Stimulated activated CD8-positive, alpha-beta memory T cell treated with anti-CD3 and anti-CD28 coated beads, Interleukin-2, amount 100 ng/mL, for 1 hour (primary cell): ENCODE results near the gene PLA2G4F.

Experiments used
- DNase-seq, 2 donors: peaks; one replicate each; pipeline ENCODE4 v3.0.0-alpha.2; 2020; ENCODE audit warnings: low read depth in 2 of 2

Gene PLA2G4F

DNA sequence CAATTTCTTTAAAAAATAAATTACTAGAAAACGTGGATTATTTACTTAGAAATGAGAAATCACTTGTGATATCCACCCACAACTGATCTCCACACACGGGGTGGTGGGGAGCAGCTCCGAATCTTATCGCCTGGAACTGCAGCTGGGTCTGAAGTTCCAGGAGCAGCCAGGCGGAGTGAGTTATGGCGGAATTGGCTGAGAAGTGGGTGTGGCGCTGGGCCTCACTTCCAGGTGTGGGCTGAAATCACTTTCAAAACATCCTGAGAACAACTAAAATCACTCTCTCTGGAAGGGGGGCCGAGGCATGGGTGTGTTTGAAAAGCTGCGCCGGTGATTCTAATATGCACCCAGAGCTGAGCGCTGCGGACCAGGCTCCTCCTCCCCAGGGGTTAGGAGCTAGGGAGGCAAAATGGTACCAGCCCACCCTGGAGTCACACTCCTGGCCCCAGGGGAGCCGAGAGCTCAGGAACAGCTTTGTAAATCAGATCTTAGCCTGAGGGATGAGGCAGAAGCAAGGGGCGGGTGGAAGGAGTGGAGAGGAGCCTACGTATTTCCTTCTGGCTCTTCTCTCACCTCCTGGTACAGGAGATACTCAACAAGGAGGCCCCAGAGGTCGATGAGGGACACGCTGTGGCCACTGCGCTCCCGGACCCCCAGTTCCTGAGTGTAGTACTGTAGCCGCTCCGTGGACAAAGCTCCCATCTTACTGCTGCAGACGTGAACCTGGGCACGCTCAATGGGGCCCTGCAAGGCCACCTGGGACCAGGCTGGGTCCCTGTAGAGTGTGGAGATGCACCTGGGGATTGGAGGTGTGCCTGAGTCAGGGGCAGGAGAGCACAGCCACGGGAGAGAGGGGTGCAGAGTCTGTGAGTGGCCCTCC, 9.6 kb downstream of the PLA2G4F start:
- no peak for DNase-seq

DNA sequence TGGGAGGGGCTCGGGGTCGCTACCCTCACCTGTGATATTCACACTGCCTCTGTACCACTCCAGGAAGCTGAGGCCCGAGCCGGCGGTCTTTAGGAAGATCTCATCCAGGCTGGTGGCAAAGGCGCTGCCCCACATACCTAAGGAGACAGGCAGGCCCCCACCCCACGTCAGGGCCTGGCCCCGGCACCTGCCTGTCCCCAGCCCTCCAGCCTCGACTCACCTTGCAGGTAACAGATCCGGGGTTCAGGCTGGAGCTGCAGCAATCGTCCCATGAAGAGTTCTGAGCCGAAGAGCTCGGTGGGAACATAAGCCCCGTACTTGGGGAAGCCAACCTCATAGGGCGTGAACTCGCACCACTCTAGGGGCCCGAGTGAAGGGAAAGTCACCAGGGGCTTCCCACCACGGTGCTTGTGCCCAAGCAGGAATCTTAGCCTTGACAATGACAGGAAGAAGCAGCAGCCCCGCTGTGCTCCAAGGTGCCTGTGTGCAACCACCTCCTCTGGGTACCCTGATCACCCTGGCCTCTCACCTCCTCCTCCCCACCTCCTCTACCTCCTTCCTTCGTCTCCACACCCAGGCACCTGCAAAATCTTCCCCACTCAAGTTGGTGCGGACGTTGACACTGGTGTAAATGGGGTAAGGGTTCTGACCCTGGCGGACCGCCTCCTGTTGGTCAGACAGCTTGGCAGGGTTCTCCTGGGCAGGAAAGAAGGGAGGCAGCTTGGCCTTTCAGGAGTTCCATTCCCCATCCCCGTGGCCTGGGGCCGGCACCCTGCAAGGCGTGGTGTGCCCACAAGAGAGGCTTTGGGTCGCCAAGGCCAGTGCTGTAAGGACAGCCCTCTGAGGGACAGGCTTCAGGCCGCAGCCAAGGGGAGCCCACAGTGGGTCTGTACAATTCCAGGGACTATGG, 10.6 kb downstream of the PLA2G4F start:
- no peak for DNase-seq

DNA sequence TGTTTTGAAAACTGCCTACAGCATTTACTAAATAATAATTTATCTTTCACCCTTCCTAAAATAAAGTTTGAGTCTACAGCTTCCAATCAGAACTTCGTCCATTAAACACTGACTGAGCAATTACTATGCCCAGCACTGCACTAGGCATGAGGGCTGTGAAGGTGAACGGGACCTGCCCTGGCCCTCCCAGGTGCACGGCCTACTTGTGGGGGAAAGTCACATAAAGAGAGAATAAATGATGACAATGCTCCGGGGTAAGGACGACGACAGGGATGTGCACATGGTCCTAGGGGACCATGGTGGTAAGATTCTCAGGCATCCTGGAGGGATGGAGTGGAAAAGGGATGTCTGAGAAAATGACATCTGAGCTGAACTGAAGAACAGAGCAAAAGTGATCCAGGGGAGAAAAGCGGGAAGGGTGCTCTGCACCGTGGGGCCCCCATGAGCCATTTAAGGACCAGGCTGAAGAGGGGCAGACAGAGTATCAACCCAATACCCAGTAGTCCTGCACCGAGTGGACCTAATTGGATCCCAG, 11.5 kb downstream of the PLA2G4F start:
- DNase-seq, result no peak

DNA sequence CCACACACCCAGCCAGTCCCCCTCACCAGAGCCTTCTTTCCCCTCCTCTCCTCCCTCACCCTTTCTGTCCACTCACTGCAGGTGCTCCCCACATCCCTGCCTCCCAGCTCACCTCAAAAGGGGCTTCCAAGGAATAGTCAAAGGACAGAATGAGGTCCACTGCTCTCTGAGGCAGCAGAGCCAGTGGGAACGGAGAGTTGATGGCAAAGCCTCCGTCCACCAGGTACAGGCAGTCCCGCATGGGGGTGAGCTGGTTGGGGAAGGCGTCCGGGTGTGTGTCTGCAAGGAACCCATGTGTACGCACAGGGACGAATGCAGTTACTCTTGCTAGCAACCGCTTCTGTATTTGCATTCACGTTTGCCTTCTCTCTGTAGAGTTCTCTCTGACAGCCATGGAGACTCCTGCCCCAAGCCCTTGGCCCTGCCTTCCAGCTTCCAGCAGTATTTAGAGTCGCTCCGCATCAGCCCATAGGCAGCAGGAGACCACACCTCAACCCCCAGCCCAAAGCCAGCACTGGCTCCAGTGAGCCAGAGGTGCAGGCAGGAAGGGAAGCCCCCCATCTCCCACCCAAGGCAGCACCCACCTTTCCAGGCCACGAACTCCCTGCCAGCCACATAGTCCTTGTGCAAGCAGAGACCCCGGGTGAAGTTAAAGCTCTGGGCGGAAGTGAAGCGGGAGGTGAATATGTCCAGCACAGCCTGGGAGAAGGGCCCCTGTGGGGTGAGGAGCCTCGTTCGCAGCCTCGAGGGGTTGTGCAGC, 12.4 kb downstream of the PLA2G4F start:
- DNase-seq, result no peak

DNA sequence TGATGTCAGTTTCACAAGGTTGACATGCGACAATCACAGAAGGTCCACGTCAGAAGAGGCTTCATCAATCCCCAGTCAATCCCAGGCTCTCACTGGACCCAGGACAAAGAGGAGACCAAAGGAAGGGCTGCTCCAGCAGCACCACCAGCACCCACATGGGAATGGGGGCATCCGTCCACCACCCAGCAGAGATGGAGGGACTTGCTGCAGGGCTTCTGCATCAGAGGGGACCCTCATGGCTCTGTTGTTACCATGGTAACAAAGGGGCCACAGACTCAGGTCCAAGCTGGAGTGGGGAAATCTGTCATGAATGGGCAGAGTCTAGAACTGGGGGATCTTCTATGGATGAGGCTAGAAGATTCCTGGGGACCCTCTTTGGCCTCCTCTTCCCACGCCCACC, 13.1 kb downstream of the PLA2G4F start:
- no peak for DNase-seq

DNA sequence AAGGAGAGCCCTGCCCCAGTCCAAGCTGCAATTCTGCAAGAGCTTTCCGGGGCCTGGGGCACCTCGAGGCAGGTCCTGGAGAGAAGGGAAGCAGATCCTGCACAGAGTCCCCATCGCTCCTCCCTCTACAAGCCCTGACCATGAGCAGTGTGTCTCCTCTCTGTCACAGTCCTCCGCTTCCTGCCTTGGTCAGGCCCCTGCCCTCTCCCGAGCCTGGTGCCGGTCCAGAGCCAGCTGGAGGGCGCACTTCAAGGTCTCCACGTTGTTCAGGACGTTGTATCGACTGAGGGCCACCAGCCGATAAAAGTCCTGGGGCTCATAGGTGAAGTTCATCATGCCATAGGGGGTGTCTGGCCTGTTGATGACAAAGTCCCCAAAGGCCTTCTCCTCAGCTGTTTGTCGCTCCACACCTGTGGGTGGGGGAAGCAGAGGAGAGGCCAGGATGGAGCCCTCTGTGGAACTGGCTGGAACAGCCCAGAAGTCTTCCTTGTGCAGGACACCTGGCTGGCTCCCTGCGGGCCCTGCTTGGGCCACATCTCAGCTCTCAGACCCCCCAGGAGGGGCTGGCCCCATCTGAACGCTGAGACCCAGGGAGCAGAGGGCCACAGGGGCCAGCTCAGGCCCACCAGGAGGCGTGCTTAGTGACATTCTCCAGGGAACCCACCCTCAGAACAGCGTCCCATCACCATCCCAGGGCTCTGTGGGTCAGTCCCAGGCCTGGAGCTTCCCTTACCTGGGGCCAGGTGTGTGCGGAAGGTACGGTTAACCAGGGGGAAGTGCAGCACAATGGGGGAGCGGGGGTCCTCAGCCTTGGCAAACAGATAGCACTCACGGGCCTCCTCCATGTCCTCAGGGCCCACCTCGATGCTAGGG, 14.4 kb downstream of the PLA2G4F start:
- DNase-seq, result no peak

DNA sequence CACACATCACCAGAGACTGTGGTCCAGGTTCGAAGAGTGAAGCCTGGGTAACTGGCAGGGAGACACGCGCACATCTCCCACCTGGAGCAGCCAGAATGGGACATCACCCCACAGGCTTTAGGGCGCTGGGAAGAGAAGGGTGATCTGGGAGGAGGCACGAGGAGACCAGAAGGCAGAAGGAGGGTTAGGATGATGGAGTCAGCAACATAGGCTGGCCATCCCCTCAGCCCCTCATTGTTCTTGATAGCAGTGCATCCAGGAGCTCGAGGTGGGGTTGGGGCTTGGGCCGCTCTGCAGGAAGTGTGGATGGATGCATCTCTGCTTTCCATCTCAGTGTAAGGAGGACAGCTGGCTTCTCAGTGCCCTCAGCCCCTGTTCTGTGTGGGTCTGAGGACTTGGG, 15.2 kb downstream of the PLA2G4F start:
- no peak for DNase-seq

DNA sequence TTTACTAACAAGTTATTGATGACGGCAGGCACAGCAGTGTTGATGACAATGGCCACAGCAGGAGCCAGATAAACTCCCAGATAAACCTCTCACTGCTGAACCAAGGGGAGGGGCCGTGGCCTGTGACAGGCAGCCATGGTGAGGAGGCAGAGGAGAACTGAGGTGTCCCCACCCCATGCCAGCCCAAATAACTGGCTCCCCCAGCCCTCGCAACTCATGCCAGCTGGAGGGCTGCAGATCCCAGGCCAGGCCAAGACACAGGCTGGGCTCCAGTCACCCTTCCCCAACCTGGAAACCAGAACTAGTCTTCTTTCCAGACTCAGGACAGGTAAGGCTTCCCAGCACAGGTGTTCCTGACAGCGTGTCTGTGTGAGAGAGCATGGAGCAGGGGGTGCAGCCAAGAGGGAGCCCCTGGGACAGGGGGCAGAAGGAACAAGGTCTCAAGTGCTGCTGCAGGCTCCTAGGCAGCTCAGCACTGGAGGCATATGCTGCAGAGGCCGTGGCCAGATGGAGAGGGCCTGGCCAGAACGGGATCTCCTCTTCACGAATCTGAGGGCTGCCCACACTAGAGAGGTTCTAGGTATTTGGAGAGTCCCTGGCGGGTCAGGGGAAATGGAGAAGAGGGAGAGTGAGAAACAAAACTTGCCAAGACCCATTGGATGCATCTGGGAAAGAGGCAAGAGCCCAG, 15.9 kb downstream of the PLA2G4F start:
- DNase-seq, result no peak

DNA sequence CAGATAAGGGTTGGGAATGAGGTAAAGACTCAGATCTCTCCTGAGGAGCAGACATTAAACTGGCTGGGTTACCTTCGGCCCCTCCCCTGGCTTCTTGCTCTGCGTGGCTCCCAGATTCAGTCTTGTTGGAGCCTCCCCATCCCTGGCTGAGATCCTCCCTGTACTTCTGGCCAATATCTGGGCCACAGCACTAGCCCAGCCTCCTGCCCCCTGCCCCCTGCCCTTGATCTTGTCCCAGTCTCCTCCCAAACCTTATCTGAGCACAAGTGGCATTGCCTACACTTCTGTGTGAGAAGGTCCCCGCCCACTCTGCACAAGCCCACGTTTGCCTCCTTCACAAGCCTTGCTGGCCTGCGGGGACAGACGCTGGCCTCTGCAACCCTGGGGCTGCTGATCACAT, 16.8 kb downstream of the PLA2G4F start:
- DNase-seq, result no peak

DNA sequence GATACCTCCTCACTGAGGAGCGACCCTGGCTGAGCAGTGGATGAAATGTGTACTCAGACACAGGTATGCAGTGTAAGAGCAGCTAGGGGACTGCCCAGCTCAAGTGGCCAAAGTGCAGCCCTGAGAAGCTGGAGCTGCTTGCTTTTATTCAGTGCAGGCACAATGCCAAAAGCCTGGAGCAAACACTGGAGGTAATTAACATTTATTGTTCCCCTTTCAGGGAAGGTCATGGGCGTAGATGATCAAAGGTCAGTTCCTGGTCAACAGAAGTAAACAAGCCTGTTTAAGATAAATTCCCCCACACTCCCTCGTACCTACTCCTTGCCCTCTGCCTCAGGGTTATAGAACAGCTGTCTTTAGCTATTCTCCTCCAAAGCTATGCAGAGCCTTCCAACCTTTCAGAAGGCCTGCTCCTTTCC, 17.5 kb downstream of the PLA2G4F start:
- no peak for DNase-seq

DNA sequence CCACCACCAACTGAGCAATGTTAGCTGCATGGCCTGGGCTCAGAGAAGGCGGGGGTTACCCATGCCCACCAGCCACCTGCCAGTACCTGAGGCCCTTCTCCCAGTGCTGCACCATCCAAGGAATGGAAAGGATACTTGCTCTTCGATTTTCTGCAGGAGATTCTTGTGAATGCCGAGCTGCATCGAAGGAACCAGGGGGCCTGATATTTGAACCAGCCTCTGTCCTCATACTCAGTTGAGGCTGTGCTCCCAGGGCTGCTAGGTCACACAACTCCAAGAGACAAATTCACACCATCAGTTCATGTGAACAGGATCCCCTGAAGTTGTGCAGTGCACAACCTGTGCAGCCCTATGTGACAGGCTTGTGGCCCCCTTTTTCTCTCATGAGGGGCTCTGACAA, 18.0 kb downstream of the PLA2G4F start:
- DNase-seq, result no peak

DNA sequence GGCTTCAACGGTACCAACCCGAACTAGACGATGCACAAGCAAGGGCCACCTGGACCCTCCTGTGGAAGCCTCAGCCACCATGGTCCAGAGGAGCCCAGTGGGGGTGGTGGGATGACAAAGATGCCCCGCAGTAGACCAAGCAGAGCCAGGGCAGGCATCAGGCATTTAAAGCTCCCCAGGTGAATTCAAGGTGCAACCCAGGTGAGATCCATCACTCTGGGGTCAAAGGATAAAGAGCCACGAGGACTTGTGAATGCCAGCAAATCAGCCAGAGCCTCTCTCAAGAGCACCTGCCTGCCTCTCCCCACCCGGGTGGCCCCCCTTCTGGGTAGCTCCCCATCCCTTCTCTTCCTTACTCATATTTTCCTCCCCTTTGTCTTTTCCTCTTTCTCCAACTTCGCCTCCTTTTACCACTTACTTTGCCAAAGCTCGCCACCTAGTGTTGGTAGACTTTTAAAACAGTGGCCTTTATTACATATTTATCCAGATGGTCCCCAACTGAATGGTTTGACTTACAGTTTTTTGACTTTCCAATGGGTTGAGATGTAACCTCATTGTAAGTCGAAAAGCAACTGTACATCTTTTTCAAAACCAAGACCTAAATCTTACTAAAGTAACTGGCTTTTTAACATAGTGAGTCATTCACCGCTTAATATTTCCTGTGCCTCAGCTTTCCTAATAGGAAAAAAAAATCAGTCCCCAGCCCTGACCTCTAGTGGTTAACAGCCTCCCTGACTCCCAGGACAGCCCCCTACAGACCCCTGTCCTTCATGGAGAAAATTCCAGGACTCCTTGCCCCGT, 18.8 kb downstream of the PLA2G4F start:
- no peak for DNase-seq

DNA sequence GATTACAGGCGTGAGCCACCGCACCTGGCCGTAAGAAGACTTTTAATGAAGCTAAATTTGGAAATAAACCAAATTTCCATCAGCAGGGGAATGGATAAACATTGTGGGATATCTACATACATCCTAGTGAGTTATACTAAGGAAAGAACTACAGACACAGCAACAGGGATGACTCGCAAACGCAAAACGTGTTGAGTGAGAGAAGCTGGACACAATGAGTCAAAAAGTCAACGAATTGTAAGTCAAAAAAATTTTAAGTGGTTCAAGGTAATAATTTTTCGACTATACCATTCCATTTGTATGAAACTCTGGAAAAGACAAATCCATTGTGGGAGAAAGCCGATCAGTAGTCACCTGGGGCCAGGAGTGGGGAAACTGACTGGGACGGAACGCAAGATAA, 19.9 kb downstream of the PLA2G4F start:
- no peak for DNase-seq

DNA sequence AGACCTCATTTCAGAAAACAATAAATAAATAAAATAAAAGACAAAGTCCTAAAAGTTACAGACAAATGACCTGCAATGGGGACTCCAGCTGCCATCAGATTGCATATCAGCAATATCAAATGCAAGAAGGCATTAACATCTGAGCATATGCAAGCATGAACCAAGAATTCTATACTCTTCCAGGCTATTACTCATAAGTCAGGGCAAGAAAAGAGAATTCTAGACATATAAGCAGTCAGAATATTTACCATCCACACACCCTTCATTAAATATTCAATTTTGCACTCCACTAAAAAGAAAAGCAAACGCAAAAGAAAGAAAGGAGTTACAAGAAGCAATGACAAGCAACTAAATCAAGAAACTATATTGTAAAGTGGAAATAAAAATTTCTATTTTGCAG, 21.1 kb downstream of the PLA2G4F start:
- no peak for DNase-seq

DNA sequence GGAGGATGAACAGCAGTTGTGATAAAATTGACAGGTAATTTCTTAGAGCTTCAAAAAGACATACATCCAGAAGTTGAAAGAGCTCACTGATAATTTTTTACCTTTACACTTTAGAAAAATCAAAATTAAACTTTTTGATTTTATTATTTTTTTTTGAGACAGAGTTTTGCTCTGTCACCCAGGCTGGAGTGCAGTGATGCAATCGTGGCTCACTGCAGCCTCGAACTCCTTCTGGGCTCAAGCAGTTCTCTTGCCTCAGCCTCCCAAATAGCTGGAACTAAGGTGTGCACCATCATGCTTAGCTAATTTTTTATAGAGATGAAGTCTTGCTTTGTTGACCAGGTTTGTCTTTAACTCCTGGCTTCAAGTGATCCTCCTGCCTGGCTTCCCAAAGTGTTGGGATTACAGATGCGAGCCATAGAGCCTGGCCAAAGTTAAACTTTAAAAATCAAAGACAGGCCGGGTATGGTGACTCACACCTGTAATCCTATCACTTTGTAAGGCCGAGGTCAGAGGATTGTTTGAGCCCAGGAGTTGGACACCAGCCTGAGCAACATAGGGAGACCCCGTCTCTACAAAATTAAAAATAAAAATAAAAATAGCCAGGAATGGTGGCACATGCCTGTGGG, 21.7 kb downstream of the PLA2G4F start:
- DNase-seq, result no peak

DNA sequence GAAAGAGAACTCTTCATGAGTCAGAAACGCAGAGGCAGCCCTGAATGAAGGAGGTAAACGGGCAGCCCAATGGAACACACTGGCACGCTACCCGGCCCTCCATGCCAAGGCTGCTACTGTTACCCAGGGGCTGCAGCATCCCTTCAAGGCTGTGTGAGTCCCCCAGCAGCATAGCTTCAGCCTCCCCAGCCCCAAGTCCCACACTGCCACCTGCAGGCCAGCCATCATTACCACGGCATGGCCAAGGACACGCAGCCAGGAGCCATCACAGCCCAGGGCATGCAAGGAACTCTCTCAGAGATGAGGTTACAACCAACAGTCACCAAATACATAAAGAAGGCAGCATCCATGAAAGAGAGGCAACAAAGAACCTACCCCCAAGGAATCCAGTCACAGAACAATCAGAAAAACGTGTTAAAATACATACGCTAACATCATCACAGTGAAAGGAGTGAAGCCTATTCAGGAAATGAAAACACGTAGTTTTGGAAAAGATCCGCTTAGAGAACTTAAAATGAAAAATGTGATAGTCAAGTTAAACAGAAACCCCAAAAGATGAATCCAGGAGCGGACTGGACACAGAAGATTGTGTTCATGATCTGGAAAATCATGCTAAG, 22.4 kb downstream of the PLA2G4F start:
- no peak for DNase-seq

DNA sequence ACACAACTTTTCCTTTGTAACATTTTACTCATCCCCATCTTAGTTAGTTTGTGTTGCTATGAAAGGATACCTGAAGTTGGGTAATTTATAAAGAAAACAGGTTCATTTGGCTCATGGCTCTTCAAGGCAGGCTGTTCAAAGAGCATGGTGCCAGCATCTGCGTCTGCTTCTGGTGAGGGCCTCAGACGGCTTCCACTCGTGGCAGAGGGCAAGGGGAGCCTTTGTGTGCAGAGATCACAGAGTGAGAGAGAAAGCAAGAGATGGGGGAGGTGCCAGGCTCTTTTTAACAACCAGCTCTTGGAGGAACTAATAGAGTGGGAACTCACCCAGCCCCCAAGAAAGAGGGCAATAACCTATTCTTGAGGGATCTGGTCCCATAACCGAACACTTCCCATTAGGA, 23.1 kb downstream of the PLA2G4F start:
- DNase-seq, result no peak
